Measurements from ENCODE around the gene STK32C.

STK32C gene

GRCh38 chr10:132239126-132240031 lies 68.4 kb downstream of the STK32C start:
- Histone ChIP-seq H3K18ac (ENCODE audit: low read length) (no peak overlapping the region), H3K4ac (ENCODE audit: low read depth, low read length) (no peak overlapping the region), H4K8ac (ENCODE audit: low read depth, low read length) (no peak overlapping the region), H3K79me2 (ENCODE audit: control insufficient read depth, insufficient read depth, low read length) (no peaks in the 10 kb centered on the region), H2BK120ac (ENCODE audit: low read depth, low read length) (no peak overlapping the region), H3K4me1 (ENCODE audit: control insufficient read depth, low read depth, low read length) (no peaks in the 10 kb centered on the region), H3K27ac (ENCODE audit: low read depth, low read length) (no peak overlapping the region), H3K56ac (ENCODE audit: low read length) (no peak overlapping the region), H3K9ac (ENCODE audit: low read length) (no peak overlapping the region), H3K23ac (ENCODE audit: low read length) (no peak overlapping the region), H3K27me3 (ENCODE audit: insufficient read depth, low read length, poor library complexity) (no peaks in the 10 kb centered on the region), H3K36me3 (ENCODE audit: control insufficient read depth, insufficient read depth, low read length) (no peaks in the 10 kb centered on the region), H4K5ac (ENCODE audit: low read length) (no peak overlapping the region), H3K4me3 (ENCODE audit: low read length) (no peak overlapping the region), H2BK15ac (replicated peaks; ENCODE audit: low read depth) (no peak overlapping the region), H3K4me2 (ENCODE audit: low read length) (no peak overlapping the region), H2AK5ac (ENCODE audit: low read length) (no peak overlapping the region), H2BK5ac (ENCODE audit: low read length) (no peak overlapping the region), H3K79me1 (ENCODE audit: low read length) (no peaks in the 10 kb centered on the region)
- no peak for DNase-seq
- no CpG with 5 or more reads among the region's 29 CpGs for WGBS (ENCODE audit: extremely low coverage, insufficient coverage, low lambda C conversion rate)

DNA sequence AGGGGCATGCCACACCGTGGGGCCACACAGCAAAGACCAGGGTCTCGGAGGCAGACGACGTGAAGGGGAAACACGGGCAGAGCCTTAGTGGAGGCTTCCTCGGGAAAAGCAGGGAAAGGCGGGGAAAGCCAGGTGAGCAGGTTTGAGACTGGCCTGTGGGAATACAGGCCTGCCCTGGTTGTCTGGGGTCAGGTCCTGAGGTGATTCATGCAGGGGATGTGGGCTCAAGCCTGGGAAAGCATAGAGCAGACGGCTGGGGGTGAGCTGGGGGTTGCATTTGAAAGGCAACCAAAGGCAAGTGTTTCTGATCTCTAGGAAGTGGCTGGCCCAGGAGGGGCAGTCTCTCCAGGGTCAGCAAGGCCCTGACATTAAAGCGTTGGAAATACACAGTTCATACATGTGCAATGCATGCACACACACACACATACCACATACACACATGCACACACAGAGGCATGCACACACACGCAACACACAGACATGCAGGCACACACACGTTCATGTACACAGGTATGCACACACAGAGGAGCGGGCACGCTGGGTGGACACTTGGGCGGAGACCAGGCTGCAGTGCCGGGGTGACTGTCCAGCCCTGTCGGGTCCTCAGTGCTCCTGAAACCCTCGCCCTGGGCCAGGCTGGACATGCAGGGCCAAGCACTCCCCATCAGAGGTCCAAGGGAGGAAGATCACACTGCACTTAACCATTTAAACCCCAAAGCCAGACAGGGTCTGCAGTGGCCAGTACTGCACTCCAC lies 69.2 kb downstream of the STK32C start:
- no peak overlapping the region for H3K4me2 ChIP-seq (ENCODE audit: low read length)
- H4K8ac ChIP-seq (ENCODE audit: low read depth, low read length): no peak overlapping the region
- no peaks in the 10 kb centered on the region for H3K27me3 ChIP-seq (ENCODE audit: insufficient read depth, low read length, poor library complexity)
- no peaks in the 10 kb centered on the region for H3K36me3 ChIP-seq (ENCODE audit: control insufficient read depth, insufficient read depth, low read length)
- no peaks in the 10 kb centered on the region for H3K79me2 ChIP-seq (ENCODE audit: control insufficient read depth, insufficient read depth, low read length)
- H3K9ac ChIP-seq (ENCODE audit: low read length): no peak overlapping the region
- no peaks in the 10 kb centered on the region for H3K79me1 ChIP-seq (ENCODE audit: low read length)
- no peak overlapping the region for H3K27ac ChIP-seq (ENCODE audit: low read depth, low read length)
- no peak for DNase-seq
- no peak overlapping the region for H3K18ac ChIP-seq (ENCODE audit: low read length)
- H2BK15ac ChIP-seq (replicated peaks; ENCODE audit: low read depth): no peak overlapping the region
- no peak overlapping the region for H4K5ac ChIP-seq (ENCODE audit: low read length)
- no peak overlapping the region for H3K4me3 ChIP-seq (ENCODE audit: low read length)
- H3K23ac ChIP-seq (ENCODE audit: low read length): no peak overlapping the region
- H3K4me1 ChIP-seq (ENCODE audit: control insufficient read depth, low read depth, low read length): no peaks in the 10 kb centered on the region
- WGBS (ENCODE audit: extremely low coverage, insufficient coverage, low lambda C conversion rate): no CpG with 5 or more reads among the region's 17 CpGs
- no peak overlapping the region for H3K4ac ChIP-seq (ENCODE audit: low read depth, low read length)
- H3K56ac ChIP-seq (ENCODE audit: low read length): no peak overlapping the region
- no peak overlapping the region for H2AK5ac ChIP-seq (ENCODE audit: low read length)
- no peak overlapping the region for H2BK120ac ChIP-seq (ENCODE audit: low read depth, low read length)
- H2BK5ac ChIP-seq (ENCODE audit: low read length): no peak overlapping the region

- no CpG with 5 or more reads among the region's 9 CpGs for WGBS (ENCODE audit: extremely low coverage, insufficient coverage, low lambda C conversion rate)
- no peaks in the 10 kb centered on the region for H3K36me3 ChIP-seq (ENCODE audit: control insufficient read depth, insufficient read depth, low read length)
- H2BK5ac ChIP-seq (ENCODE audit: low read length): no peak overlapping the region
- no peak overlapping the region for H3K4ac ChIP-seq (ENCODE audit: low read depth, low read length)
- H2AK5ac ChIP-seq (ENCODE audit: low read length): no peak overlapping the region
- H3K9ac ChIP-seq (ENCODE audit: low read length): no peak overlapping the region
- no peak overlapping the region for H3K23ac ChIP-seq (ENCODE audit: low read length)
- no peaks in the 10 kb centered on the region for H3K27me3 ChIP-seq (ENCODE audit: insufficient read depth, low read length, poor library complexity)
- no peak overlapping the region for H3K56ac ChIP-seq (ENCODE audit: low read length)
- H2BK120ac ChIP-seq (ENCODE audit: low read depth, low read length): no peak overlapping the region
- no peak overlapping the region for H4K8ac ChIP-seq (ENCODE audit: low read depth, low read length)
- no peak for DNase-seq
- H3K79me2 ChIP-seq (ENCODE audit: control insufficient read depth, insufficient read depth, low read length): no peaks in the 10 kb centered on the region
- H4K5ac ChIP-seq (ENCODE audit: low read length): no peak overlapping the region
- H3K27ac ChIP-seq (ENCODE audit: low read depth, low read length): no peak overlapping the region
- H3K4me2 ChIP-seq (ENCODE audit: low read length): no peak overlapping the region
- no peak overlapping the region for H2BK15ac ChIP-seq (replicated peaks; ENCODE audit: low read depth)
- H3K4me1 ChIP-seq (ENCODE audit: control insufficient read depth, low read depth, low read length): no peaks in the 10 kb centered on the region
- H3K79me1 ChIP-seq (ENCODE audit: low read length): no peaks in the 10 kb centered on the region
- no peak overlapping the region for H3K4me3 ChIP-seq (ENCODE audit: low read length)
- H3K18ac ChIP-seq (ENCODE audit: low read length): no peak overlapping the region
Observed at GRCh38 chr10:132237871-132238270, 69.9 kb downstream of the STK32C start.

DNA sequence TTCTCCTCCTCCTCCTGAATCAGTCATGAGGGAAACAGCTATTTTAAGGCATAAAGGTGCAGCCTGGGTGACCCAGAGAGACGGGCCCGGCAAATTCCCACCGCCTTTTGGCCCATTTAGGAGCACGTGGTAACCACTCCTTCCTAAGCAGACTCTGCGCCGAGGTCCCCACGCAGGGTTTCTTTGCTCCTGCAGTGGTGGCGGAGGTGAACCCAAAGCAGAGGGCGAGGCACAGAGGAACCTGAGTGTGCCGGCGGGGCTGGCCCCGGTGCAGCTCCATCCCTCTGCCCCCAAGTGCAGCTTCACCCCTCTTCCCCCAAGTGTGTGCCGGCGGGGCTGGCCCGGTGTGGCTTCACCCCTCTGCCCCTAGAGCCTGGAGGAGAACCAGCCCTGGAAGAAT lies 70.4 kb downstream of the STK32C start:
- Histone ChIP-seq H3K56ac (ENCODE audit: low read length) (no peak overlapping the region), H3K4me1 (ENCODE audit: control insufficient read depth, low read depth, low read length) (no peaks in the 10 kb centered on the region), H3K18ac (ENCODE audit: low read length) (no peak overlapping the region), H3K79me1 (ENCODE audit: low read length) (no peaks in the 10 kb centered on the region), H3K27me3 (ENCODE audit: insufficient read depth, low read length, poor library complexity) (no peaks in the 10 kb centered on the region), H3K4me2 (ENCODE audit: low read length) (no peak overlapping the region), H2BK5ac (ENCODE audit: low read length) (no peak overlapping the region), H2BK120ac (ENCODE audit: low read depth, low read length) (no peak overlapping the region), H2AK5ac (ENCODE audit: low read length) (no peak overlapping the region), H3K36me3 (ENCODE audit: control insufficient read depth, insufficient read depth, low read length) (no peaks in the 10 kb centered on the region), H3K79me2 (ENCODE audit: control insufficient read depth, insufficient read depth, low read length) (no peaks in the 10 kb centered on the region), H3K9ac (ENCODE audit: low read length) (no peak overlapping the region), H3K23ac (ENCODE audit: low read length) (no peak overlapping the region), H3K4me3 (ENCODE audit: low read length) (no peak overlapping the region), H4K5ac (ENCODE audit: low read length) (no peak overlapping the region), H2BK15ac (replicated peaks; ENCODE audit: low read depth) (no peak overlapping the region), H3K27ac (ENCODE audit: low read depth, low read length) (no peak overlapping the region), H3K4ac (ENCODE audit: low read depth, low read length) (no peak overlapping the region), H4K8ac (ENCODE audit: low read depth, low read length) (no peak overlapping the region)
- WGBS (ENCODE audit: extremely low coverage, insufficient coverage, low lambda C conversion rate): no CpG with 5 or more reads among the region's 15 CpGs
- DNase-seq: no peak

- Histone ChIP-seq H2BK15ac (replicated peaks; ENCODE audit: low read depth) (no peak overlapping the region), H2AK5ac (ENCODE audit: low read length) (no peak overlapping the region)
- WGBS (ENCODE audit: extremely low coverage, insufficient coverage, low lambda C conversion rate): no CpG with 5 or more reads among the region's 13 CpGs
Observed at GRCh38 chr10:132236881-132237280, 70.9 kb downstream of the STK32C start.

More at GRCh38 chr10:132236881-132237280, 70.9 kb downstream of the STK32C start:
- H3K27me3 ChIP-seq (ENCODE audit: insufficient read depth, low read length, poor library complexity): no peaks in the 10 kb centered on the region
- H3K18ac ChIP-seq (ENCODE audit: low read length): no peak overlapping the region
- H3K36me3 ChIP-seq (ENCODE audit: control insufficient read depth, insufficient read depth, low read length): no peaks in the 10 kb centered on the region
- H4K5ac ChIP-seq (ENCODE audit: low read length): no peak overlapping the region
- no peaks in the 10 kb centered on the region for H3K4me1 ChIP-seq (ENCODE audit: control insufficient read depth, low read depth, low read length)
- H3K23ac ChIP-seq (ENCODE audit: low read length): no peak overlapping the region
- no peak overlapping the region for H4K8ac ChIP-seq (ENCODE audit: low read depth, low read length)
- H3K56ac ChIP-seq (ENCODE audit: low read length): no peak overlapping the region
- no peak overlapping the region for H3K9ac ChIP-seq (ENCODE audit: low read length)
- H3K4me3 ChIP-seq (ENCODE audit: low read length): no peak overlapping the region
- no peak overlapping the region for H3K4ac ChIP-seq (ENCODE audit: low read depth, low read length)
- H3K79me1 ChIP-seq (ENCODE audit: low read length): no peaks in the 10 kb centered on the region
- DNase-seq: no peak
- no peak overlapping the region for H2BK120ac ChIP-seq (ENCODE audit: low read depth, low read length)
- no peak overlapping the region for H3K27ac ChIP-seq (ENCODE audit: low read depth, low read length)
- H3K79me2 ChIP-seq (ENCODE audit: control insufficient read depth, insufficient read depth, low read length): no peaks in the 10 kb centered on the region
- H2BK5ac ChIP-seq (ENCODE audit: low read length): no peak overlapping the region
- no peak overlapping the region for H3K4me2 ChIP-seq (ENCODE audit: low read length)
